Activated CD4-positive, alpha-beta T cell treated with anti-CD3 and anti-CD28 coated beads for 48 hours (primary cell): ENCODE measurements around the gene RIMBP2.
A peak's percentile ranks its signal among the peaks of the same experiment; 100 is the strongest.
"Not testable (repeated sequence)": the region's sequence is repeated elsewhere in the genome, so short reads cannot be mapped to it uniquely, and the experiment has no call there.

Experiments
- DNase-seq: peaks from one replicate; pipeline ENCODE4 v3.0.0-alpha.2; 2020

RIMBP2 gene

GRCh38 chr12:130715998-130716968 lies at the start of gene RIMBP2:
TSS of gene RIMBP2 (minus strand) at chr12:130716299. CDS start at chr12:130479013, 237,286 bp downstream.
- no peak for DNase-seq

DNA sequence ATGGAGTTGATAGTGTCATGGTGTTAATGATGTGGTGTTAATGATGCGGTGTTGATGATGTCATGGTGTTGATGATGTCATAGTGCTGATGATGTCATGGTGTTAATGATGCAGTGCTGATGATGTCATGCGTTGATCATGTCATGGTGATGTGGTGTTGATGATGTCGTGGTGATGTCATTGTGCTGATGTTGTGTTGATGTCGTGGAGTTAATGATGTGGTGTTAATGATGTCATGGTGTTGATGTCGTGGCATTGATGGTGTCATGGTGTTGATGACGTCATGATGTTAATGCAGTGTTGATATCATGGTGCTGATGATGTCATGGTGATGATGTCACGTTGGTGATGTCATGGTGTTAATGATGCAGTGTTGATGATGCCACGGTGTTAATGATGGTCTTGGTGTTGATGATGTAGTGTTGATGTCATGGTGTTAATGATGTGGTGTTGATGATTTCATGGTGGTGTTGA lies 49.1 kb upstream of the RIMBP2 start:
- peak; percentile 17 for DNase-seq

DNA sequence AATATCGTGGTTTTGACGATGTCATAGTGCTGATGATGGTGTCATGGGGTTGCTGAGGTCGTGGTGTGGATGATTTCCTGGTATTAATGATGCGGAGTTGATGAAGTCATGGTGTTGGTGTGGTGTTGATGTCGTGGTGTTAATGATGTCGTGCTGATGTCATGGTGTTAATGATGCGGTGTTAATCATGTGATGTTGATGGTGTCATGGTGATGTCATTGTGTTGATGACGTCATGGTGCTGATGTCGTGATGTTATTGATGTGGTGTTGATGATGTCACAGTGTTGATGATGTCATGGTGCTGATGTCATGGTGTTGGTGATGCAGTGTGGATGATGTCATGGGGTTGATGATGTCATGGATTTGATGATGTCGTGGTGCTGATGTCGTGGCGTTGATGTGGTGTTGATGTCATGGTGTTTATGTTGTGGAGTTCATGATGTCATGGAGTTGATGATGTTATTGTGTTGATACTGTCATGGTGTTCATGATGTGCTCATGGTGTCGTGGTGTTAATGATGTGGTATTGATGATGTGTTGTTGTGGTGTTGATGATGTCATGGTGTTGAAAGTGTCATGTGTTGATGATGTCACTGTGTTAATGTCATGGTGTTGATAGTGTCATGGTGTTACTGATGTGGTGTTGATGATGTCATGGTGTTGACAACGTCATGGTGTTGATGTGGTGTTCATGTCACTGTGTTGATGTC lies 48.5 kb upstream of the RIMBP2 start:
- DNase-seq = peak; percentile 63

DNA sequence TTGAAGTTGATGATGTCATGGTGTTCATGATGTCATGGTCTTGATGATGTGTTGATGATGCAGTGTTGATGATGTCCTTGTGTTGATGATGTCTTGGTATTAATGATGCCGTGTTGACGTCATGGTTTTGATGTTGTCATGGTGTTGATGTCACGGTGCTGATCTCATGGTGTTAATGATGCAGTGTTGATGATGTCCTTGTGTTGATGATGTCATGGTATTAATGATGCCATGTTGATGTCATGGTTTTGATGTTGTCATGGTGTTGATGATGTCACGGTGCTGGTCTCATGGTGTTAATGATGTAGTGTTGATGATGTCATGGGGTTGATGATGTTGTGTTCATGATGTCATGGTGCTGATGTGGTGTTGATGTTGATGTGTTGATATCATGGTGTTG lies 48.0 kb upstream of the RIMBP2 start:
- peak; percentile 13 for DNase-seq

GRCh38 chr12:130762319-130762675 lies 46.2 kb upstream of the RIMBP2 start:
- DNase-seq = no peak

DNA sequence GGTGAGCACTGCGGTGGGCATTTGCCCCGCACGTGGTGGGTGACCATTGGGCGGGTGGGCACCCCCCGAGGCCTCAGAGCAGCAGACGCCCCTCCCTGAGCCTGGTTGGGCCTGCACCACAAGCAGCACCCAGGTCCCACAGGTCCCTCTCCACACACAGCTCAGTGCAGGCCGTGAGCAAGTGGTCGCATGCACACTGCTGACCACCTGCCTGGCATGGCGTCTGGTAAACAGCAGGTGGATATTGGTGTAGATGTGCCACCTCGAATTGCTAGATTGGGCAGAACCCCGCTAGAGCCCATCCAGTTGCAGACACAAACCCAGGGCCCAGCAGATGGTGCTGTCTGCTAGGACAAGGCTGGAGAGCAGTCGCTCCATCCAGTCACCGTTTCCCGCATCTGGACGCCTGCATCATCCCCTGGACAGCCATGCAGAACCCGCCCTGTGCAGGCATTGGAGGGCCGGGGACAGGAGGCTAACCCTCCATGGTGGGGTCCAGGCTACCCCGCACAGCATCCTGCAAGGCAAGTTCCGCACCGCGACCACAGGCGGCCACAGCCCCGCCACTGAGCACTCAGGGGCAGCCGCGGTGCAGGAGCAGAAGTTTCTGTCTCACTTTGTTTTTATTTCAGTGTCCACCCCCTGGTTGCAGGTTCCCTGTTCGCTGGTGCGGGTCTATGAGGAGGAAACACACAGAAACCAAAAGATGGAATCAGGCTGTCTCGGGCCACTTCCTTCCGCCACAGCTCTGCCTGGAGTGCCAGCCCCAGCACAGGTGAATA lies 45.6 kb upstream of the RIMBP2 start:
- peak; percentile 78 for DNase-seq

- DNase-seq = no peak
Observed at GRCh38 chr12:130754234-130754901, 38.3 kb upstream of the RIMBP2 start.

DNA sequence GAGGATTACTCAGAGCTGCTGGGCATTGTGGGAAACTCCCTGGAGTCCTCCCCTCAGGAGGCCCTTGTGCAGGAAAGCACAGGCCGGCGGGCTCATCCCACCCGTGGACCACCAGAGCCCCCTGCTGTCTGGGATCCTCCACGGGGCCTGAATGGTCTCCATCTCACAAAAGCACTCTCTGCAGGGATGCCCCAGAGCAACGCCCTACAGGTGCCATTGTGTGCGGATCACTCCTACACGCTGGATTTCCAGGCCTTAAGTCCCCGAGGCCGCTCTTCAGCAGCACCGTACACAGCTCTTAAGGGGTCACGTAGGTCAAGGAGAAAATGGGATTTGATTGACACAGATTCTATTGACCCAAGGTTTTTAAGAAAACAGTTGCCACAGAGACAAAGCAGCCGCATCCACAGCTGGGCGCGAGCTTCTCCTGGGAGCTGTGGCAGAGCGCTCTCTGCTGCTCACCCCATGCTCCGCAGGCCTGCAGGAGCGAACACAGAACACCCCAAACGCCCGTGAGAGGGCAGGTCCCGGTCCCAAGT lies 36.7 kb upstream of the RIMBP2 start:
- DNase-seq = no peak

DNA sequence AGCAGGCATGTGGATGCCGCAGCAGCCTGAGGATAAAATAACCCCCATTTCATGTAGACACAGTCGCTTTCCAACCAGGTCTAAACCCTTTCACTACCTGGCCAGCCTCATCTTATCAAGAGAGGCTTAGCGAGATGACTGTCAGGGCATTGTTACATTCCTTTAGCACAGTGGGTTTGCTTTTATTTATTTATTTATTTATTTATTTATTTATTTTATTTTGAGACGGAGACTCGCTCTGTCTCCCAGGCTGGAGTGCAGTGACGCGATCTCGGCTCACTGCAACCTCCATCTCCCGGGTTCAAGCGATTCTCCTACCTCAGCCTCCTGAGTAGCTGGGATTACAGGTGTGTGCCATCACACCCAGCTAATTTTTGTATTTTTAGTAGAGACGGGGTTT lies 35.9 kb upstream of the RIMBP2 start:
- DNase-seq = not testable (repeated sequence)

GRCh38 chr12:130748786-130749185 lies 32.7 kb upstream of the RIMBP2 start:
- no peak for DNase-seq

- peak; percentile 86 for DNase-seq
Observed at GRCh38 chr12:130747867-130748740, 32.0 kb upstream of the RIMBP2 start.

GRCh38 chr12:130746546-130746945 lies 30.4 kb upstream of the RIMBP2 start:
- no peak for DNase-seq

- DNase-seq = no peak
Observed at GRCh38 chr12:130745921-130746320, 29.8 kb upstream of the RIMBP2 start.

- DNase-seq = no peak
Observed at GRCh38 chr12:130744274-130744673, 28.2 kb upstream of the RIMBP2 start.

DNA sequence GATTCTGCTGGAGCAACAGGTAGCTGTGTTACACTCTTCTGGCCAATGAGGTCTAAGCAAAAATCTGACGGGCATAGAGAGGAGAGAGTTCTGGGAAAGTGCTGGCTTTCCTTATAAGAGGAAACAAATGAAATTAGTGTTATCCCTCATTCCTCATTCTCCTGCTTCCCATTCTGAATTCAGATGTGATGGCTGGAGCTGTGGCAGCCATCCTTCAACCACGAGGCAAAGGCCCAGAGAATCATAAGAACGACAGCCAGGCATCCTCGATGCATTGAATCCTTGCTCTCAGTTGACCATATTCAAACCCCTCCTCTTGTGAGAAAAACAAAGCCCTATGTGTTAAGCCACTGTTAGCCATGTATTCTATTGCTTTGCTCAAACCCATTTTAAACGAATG lies 27.5 kb upstream of the RIMBP2 start:
- no peak for DNase-seq

DNA sequence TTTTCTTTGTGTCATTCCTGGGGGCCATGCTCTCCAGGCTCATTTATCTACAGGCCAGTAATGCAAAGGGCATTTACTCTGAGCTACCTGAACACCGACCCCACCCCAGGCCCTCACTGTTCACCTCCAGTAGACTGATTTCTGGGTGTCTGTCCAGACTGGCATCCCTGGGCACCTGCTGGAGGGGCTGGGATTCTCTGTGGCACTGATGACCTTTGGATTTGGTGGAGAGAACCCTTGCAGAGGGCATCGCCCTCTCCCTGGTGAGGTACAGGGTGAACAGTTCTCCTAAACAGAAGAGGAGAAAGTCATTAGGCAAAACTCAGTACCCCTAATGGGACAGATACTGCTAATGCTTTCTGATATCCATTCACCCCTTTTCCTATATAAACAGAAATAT lies 27.1 kb upstream of the RIMBP2 start:
- DNase-seq = no peak

DNA sequence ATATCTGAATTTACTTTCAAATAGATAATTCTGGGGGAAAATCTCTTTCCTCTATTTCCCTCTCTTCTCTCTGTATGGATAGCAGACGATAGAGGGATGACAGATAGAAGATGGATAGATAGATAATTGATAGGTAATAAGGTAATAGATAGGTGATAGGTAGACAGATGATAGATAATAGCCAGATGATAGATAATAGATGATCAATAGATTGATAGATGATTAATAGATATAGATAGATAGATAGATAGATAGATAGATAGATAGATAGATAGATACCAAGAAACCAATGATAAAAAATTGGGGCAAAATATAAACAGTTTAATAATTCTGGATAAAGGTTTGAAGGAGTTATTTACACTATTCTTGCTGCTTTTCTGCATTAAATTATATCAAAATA lies 26.6 kb upstream of the RIMBP2 start:
- no peak for DNase-seq

DNA sequence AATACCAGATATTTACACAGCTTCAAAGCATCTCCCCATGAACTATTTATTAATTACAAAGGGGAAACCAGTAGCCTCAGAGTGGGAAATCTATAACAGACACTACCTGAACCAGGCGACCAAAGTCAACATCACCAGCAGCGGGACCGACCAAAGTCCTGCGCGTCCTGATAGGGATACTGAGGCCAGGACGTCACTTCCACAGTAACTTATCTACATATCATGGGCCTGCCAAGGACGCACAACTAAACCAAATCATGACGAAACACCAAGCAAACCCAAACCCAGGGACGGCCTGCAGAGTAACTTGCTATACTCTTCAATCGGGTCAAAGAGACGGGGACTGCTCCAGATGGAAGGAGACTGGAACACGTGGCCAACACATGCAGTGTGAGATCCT lies 26.0 kb upstream of the RIMBP2 start:
- no peak for DNase-seq

DNA sequence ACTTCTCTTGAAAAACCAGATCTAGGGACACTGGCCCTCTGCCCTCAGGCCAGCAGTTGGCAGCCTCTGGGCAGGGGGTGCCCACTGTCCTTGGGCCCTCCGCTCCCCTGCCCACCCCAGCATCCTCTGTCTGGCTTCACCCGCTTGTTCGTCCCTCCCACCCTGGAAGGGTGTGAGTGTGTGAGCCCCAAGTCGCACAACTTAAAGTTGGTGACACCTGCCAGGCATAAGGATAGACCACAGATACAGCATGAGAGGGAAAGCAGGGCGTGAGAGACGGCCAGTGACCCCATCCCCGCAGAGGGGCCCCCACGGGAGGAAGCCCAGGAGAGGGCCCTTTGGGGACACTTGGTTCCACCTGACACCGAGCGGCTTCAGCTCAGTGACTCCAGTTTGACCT lies 23.5 kb upstream of the RIMBP2 start:
- DNase-seq = no peak

DNA sequence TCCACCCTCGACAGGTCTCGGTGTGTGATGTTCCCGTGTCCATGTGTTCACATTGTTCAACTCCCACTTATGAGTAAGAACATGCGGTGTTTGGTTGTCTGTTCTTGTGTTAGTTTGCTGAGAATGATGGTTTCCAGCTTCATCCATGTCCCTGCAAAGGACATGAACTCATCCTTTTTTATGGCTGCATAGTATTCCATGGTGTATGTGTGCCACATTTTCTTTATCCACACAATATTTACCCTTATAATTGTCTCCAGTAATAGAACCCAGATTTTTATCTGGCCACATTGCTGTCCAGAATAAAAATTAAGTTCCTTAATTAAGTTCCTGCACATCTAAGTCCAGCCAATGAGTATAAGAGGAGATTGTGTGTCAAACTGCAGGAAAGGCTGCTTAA lies 22.3 kb upstream of the RIMBP2 start:
- not testable (repeated sequence) for DNase-seq

- DNase-seq = no peak
Observed at GRCh38 chr12:130737731-130738130, 21.6 kb upstream of the RIMBP2 start.
